Hepatocyte (in vitro differentiated cells): ENCODE measurements around the gene ATP4A. TPM values are rescaled to one million over a fixed set of nuclear protein-coding genes. Genes with fewer than 3 reads are reported as not detected.

Source experiments
- DNase-seq: peaks from one replicate; pipeline ENCODE4 v3.0.0-alpha.2; 2016; ENCODE audit warnings: low spot score
- H2AFZ ChIP-seq: fragments of 200-600 bp; sonication (generic); 2 replicates; pipeline ENCODE4 v1.6.0; 2016; ENCODE audit warnings: antibody characterized with exemption, mild to moderate bottlenecking
- H3K27ac ChIP-seq: fragments of 200-600 bp; sonication (generic); 2 replicates; pipeline ENCODE4 v1.5.1; 2016; ENCODE audit warnings: mild to moderate bottlenecking
- H3K27me3 ChIP-seq: fragments of 200-600 bp; sonication (generic); 2 replicates; pipeline ENCODE4 v1.6.1; 2016
- H3K36me3 ChIP-seq: fragments of 200-600 bp; sonication (generic); replicated peaks from 2 replicates; pipeline ENCODE4 v1.5.1; 2016; ENCODE audit warnings: low read depth; ENCODE audit not compliant: insufficient read depth
- H3K4me1 ChIP-seq: fragments of 200-600 bp; sonication (generic); 2 replicates; pipeline ENCODE4 v1.5.1; 2016; ENCODE audit warnings: mild to moderate bottlenecking, moderate library complexity; ENCODE audit not compliant: insufficient read depth
- H3K4me2 ChIP-seq: fragments of 200-600 bp; sonication (generic); 2 replicates; pipeline ENCODE4 v1.6.0; 2016
- H3K4me3 ChIP-seq: fragments of 200-600 bp; sonication (generic); 2 replicates; pipeline ENCODE4 v1.5.1; 2016; ENCODE audit warnings: mild to moderate bottlenecking
- H3K79me2 ChIP-seq: fragments of 200-600 bp; sonication (generic); 2 replicates; pipeline ENCODE4 v1.6.0; 2017; ENCODE audit warnings: mild to moderate bottlenecking
- H3K9me2 ChIP-seq: fragments of 200-600 bp; sonication (generic); replicated peaks from 2 replicates; pipeline ENCODE4 v1.6.0; 2017; ENCODE audit warnings: mild to moderate bottlenecking; ENCODE audit not compliant: insufficient read depth
- H3K9me3 ChIP-seq: fragments of 200-600 bp; sonication (generic); 2 replicates; pipeline ENCODE4 v1.5.1; 2016; ENCODE audit warnings: low read depth, mild to moderate bottlenecking
- H4K20me1 ChIP-seq: fragments of 200-600 bp; sonication (generic); 2 replicates; pipeline ENCODE4 v1.6.0; 2016; ENCODE audit warnings: mild to moderate bottlenecking; ENCODE audit not compliant: insufficient read depth, poor library complexity, severe bottlenecking
- EZH2 ChIP-seq: fragments of 200-600 bp; sonication (generic); IDR thresholded peaks from 2 replicates; pipeline ENCODE4 v1.6.1; 2016; ENCODE audit warnings: antibody characterized with exemption, mild to moderate bottlenecking, borderline replicate concordance
- EZH2phosphoT487 ChIP-seq: fragments of 200-600 bp; sonication (generic); IDR thresholded peaks from one replicate; pipeline ENCODE4 v1.6.1; 2018; ENCODE audit warnings: antibody characterized with exemption, mild to moderate bottlenecking, low read depth, moderate library complexity; ENCODE audit not compliant: unreplicated experiment, severe bottlenecking
- WGBS: methylation state at CpG from one replicate; pipeline ENCODE4 v1.1.6; 2016; ENCODE audit warnings: low lambda C conversion rate; ENCODE audit errors: missing lambda C conversion rate; 5-methylcytosine and 5-hydroxymethylcytosine counted together
- polyA plus RNA-seq: library from polyadenylated mRNA; unstranded; fragments of >200 nt; fragmentation: Nextera tagmentation; extraction: Ambion mirVana; gene quantifications from 2 replicates; pipeline ENCODE4 v1.2.1, GENCODE V29; 2016
- total RNA-seq: library from RNA; depleted of rRNA; stranded (reverse); fragments of >200 nt; gene quantifications from 2 replicates; pipeline ENCODE4 v1.2.3, GENCODE V29; 2014
- TF ChIP-seq, protein P1 (sequence below): fragments of 200-600 bp; sonication (generic); IDR thresholded peaks from 2 replicates; pipeline ENCODE4 v1.5.1; 2016; ENCODE audit warnings: antibody characterized with exemption, mild to moderate bottlenecking; ENCODE audit not compliant: poor library complexity

The ATP4A gene
- total and polyA plus RNA-seq, 2 experiments from 2014 or later: 3.5 to 5.0 TPM

- Histone ChIP-seq H3K27ac (no peak overlapping the region), H3K4me3 (no peak overlapping the region), H2AFZ (no peak overlapping the region), H3K4me1 (no peaks in the 10 kb centered on the region), H3K27me3 (no peaks in the 10 kb centered on the region), H3K9me3 (no peaks in the 10 kb centered on the region), H3K9me2 (no peaks in the 10 kb centered on the region), H3K4me2 (no peak overlapping the region), H3K79me2 (no peaks in the 10 kb centered on the region), H3K36me3 (no peaks in the 10 kb centered on the region), H4K20me1 (no peaks in the 10 kb centered on the region)
- TF ChIP-seq EZH2 (no peak), EZH2phosphoT487 (no peak)
- TF ChIP-seq, protein P1, sequence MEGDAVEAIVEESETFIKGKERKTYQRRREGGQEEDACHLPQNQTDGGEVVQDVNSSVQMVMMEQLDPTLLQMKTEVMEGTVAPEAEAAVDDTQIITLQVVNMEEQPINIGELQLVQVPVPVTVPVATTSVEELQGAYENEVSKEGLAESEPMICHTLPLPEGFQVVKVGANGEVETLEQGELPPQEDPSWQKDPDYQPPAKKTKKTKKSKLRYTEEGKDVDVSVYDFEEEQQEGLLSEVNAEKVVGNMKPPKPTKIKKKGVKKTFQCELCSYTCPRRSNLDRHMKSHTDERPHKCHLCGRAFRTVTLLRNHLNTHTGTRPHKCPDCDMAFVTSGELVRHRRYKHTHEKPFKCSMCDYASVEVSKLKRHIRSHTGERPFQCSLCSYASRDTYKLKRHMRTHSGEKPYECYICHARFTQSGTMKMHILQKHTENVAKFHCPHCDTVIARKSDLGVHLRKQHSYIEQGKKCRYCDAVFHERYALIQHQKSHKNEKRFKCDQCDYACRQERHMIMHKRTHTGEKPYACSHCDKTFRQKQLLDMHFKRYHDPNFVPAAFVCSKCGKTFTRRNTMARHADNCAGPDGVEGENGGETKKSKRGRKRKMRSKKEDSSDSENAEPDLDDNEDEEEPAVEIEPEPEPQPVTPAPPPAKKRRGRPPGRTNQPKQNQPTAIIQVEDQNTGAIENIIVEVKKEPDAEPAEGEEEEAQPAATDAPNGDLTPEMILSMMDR: no peak
- DNase-seq: no peak
- WGBS: 68% methylated on average over 1 of the region's 1 CpG
Observed at GRCh38 chr19:35582760-35583159, 19.3 kb upstream of the ATP4A start.

- Histone ChIP-seq H3K4me2 (no peak overlapping the region), H3K27me3 (no peaks in the 10 kb centered on the region)
- TF ChIP-seq, protein P1: no peak
Observed at GRCh38 chr19:35578707-35579106, 15.2 kb upstream of the ATP4A start.

GRCh38 chr19:35577918-35578317 lies 14.5 kb upstream of the ATP4A start:
- Histone ChIP-seq H3K9me3 (peaks cover 6% of the 10 kb centered on the region), H3K4me3 (no peak overlapping the region), H3K79me2 (no peaks in the 10 kb centered on the region), H3K4me1 (no peaks in the 10 kb centered on the region), H4K20me1 (no peaks in the 10 kb centered on the region), H3K27ac (no peak overlapping the region), H3K36me3 (no peaks in the 10 kb centered on the region), H3K9me2 (no peaks in the 10 kb centered on the region), H2AFZ (no peak overlapping the region), H3K4me2 (no peak overlapping the region), H3K27me3 (no peaks in the 10 kb centered on the region)
- 65% methylated on average over 1 of the region's 1 CpG for WGBS
- no peak for TF ChIP-seq EZH2
- no peak for TF ChIP-seq EZH2phosphoT487
- TF ChIP-seq, protein P1: no peak
- DNase-seq: no peak

More at GRCh38 chr19:35578707-35579106, 15.2 kb upstream of the ATP4A start:
- Histone ChIP-seq H3K4me1 (no peaks in the 10 kb centered on the region), H3K4me3 (no peak overlapping the region), H2AFZ (no peak overlapping the region), H3K79me2 (no peaks in the 10 kb centered on the region), H3K36me3 (no peaks in the 10 kb centered on the region), H3K9me3 (peaks cover 6% of the 10 kb centered on the region), H4K20me1 (no peaks in the 10 kb centered on the region), H3K9me2 (no peaks in the 10 kb centered on the region), H3K27ac (no peak overlapping the region)
- WGBS: 75% methylated on average over 7 of the region's 7 CpGs
- no peak for DNase-seq

DNA sequence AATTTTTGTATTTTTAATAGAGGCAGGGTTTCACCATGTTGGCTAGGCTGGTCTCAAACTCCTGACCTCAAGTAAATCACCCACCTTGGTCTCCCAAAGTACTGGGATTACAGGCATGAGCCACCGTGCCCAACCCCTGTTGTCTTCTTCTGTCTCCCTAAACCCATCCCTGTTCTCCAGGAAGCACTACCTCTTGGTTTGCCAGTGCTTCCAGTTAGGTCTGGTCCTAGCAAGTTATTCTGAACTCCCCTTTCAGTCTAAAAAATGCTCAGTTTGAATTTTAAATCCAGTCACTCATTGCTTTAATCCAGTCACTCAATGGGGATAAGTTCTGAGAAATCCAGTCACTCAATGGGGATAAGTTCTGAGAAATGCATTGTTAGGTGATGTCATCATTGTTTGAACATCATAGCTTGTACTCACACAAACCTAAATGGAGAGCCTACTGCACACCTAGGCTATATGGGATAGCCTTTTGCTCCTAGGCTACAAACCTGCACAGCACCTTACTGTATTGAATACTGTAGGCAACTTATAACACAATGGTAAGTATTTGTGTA lies 8.0 kb upstream of the ATP4A start:
- Histone ChIP-seq H3K79me2 (no peaks in the 10 kb centered on the region), H3K36me3 (no peaks in the 10 kb centered on the region), H3K4me1 (no peaks in the 10 kb centered on the region), H2AFZ (no peak overlapping the region), H3K4me3 (no peak overlapping the region), H4K20me1 (no peaks in the 10 kb centered on the region), H3K9me2 (no peaks in the 10 kb centered on the region), H3K27ac (no peak overlapping the region), H3K9me3 (peaks cover 6% of the 10 kb centered on the region), H3K27me3 (no peaks in the 10 kb centered on the region), H3K4me2 (no peak overlapping the region)
- no peak for DNase-seq
- TF ChIP-seq EZH2phosphoT487 (no peak), EZH2 (no peak)
- TF ChIP-seq, protein P1: no peak
- WGBS: 83% methylated on average over 1 of the region's 1 CpG
